Kidney capillary endothelial cell (primary cell): Measurements from ENCODE around the gene DCLRE1B.
A peak's percentile ranks its signal among the peaks of the same experiment; 100 is the strongest.

Source experiments
- DNase-seq: peaks from one replicate; pipeline ENCODE4 v3.0.0-alpha.2; 2018; ENCODE audit warnings: low spot score

The DCLRE1B gene

GRCh38 chr1:113887402-113888175 is 17.5 kb upstream of the DCLRE1B start, which contains the start of gene BCL2L15:
BCL2L15 (minus strand) TSS chr1:113887581; CDS start chr1:113887375, 206 bp downstream.
- DNase-seq = no peak

GRCh38 chr1:113890816-113891215 is 14.3 kb upstream of the DCLRE1B start:
- no peak for DNase-seq

- no peak for DNase-seq
Measured at GRCh38 chr1:113891631-113892220, 13.4 kb upstream of the DCLRE1B start.

GRCh38 chr1:113893267-113893666 is 11.9 kb upstream of the DCLRE1B start:
- no peak for DNase-seq

- DNase-seq = no peak
Measured at GRCh38 chr1:113895098-113895497, 10.0 kb upstream of the DCLRE1B start.

GRCh38 chr1:113895961-113896360 is 9.2 kb upstream of the DCLRE1B start:
- no peak for DNase-seq

- no peak for DNase-seq
Measured at GRCh38 chr1:113898241-113898814, 6.8 kb upstream of the DCLRE1B start.

- no peak for DNase-seq
Measured at GRCh38 chr1:113899111-113899510, 6.0 kb upstream of the DCLRE1B start.

GRCh38 chr1:113901191-113901590 is 3.9 kb upstream of the DCLRE1B start:
- DNase-seq = peak; percentile 36

- DNase-seq = no peak
Measured at GRCh38 chr1:113903501-113904292, 1.4 kb upstream of the DCLRE1B start.

GRCh38 chr1:113904293-113904673 is 843 bp upstream of the DCLRE1B start:
- no peak for DNase-seq

- DNase-seq = no peak
Measured at GRCh38 chr1:113905435-113905861, 322 bp downstream of the DCLRE1B start.

- DNase-seq = no peak
Measured at GRCh38 chr1:113912594-113913311, 7.6 kb downstream of the DCLRE1B start.

GRCh38 chr1:113913312-113913668 is 8.2 kb downstream of the DCLRE1B start:
- DNase-seq = no peak

- no peak for DNase-seq
Measured at GRCh38 chr1:113913887-113914664, 8.9 kb downstream of the DCLRE1B start.

GRCh38 chr1:113916974-113917373 is 11.8 kb downstream of the DCLRE1B start:
- no peak for DNase-seq

GRCh38 chr1:113917400-113918082 is 12.4 kb downstream of the DCLRE1B start:
- no peak for DNase-seq

- DNase-seq = no peak
Measured at GRCh38 chr1:113918243-113918642, 13.1 kb downstream of the DCLRE1B start.

- no peak for DNase-seq
Measured at GRCh38 chr1:113922957-113923356, 17.8 kb downstream of the DCLRE1B start.

- DNase-seq = no peak
Measured at GRCh38 chr1:113924473-113924872, 19.3 kb downstream of the DCLRE1B start.
